Calu3 (cell line): ENCODE data around the gene TCAP. TPM values are rescaled to one million over a fixed set of nuclear protein-coding genes. Genes with fewer than 3 reads are reported as not detected.

ENCODE experiments used
- BruUV-seq: library from RNA; stranded (reverse); fragments of 400-500 nt; replicated peaks from 2 replicates; lab custom pipeline; 2021; lab: Mats Ljungman, UMichigan
- CTCF ChIA-PET: fragments of 300-600 bp; sonication (Branson Sonifier 250); formaldehyde crosslinking; loops from one replicate; lab custom pipeline; 2022; ENCODE audit warnings: antibody characterized with exemption; lab: Charles Lee
- DNase-seq: peaks from one replicate; pipeline ENCODE4 v3.0.0; 2022
- H3K27ac Mint-ChIP-seq: one replicate; pipeline ENCODE4 v1.8.0; 2022; ENCODE audit warnings: mixed read lengths; ENCODE audit not compliant: unreplicated experiment
- H3K27me3 Mint-ChIP-seq: one replicate; pipeline ENCODE4 v1.8.0; 2022; ENCODE audit warnings: mixed read lengths; ENCODE audit not compliant: unreplicated experiment
- H3K36me3 Mint-ChIP-seq: one replicate; pipeline ENCODE4 v1.8.0; 2022; ENCODE audit warnings: mild to moderate bottlenecking, moderate library complexity, mixed read lengths; ENCODE audit not compliant: insufficient read depth, unreplicated experiment
- H3K4me1 Mint-ChIP-seq: one replicate; pipeline ENCODE4 v1.8.0; 2022; ENCODE audit warnings: mild to moderate bottlenecking, low read depth, mixed read lengths; ENCODE audit not compliant: unreplicated experiment
- H3K4me3 Mint-ChIP-seq: one replicate; pipeline ENCODE4 v1.8.0; 2022; ENCODE audit warnings: mild to moderate bottlenecking, low read depth, moderate library complexity, mixed read lengths; ENCODE audit not compliant: unreplicated experiment
- H3K9me3 Mint-ChIP-seq: one replicate; pipeline ENCODE4 v1.8.0; 2022; ENCODE audit warnings: low read depth, mixed read lengths; ENCODE audit not compliant: unreplicated experiment
- intact Hi-C: fragments of 100-400 bp; cut with micrococcal nuclease; formaldehyde crosslinking; loops from one replicate; pipeline ENCODE4 v1.10.0; 2022; ENCODE audit not compliant: unreplicated experiment
- total RNA-seq: library from RNA; stranded (reverse); gene quantifications from 2 replicates; pipeline ENCODE4 v1.2.3, GENCODE V29; 2022
- TF ChIP-seq, protein P1 (sequence below): fragments of 200-600 bp; IDR thresholded peaks from one replicate; pipeline ENCODE4 v1.8.0; 2022; ENCODE audit warnings: antibody characterized with exemption; ENCODE audit not compliant: unreplicated experiment

TCAP gene
- total RNA-seq, 1 experiment from 2014 or later: 51.5 TPM

DNA sequence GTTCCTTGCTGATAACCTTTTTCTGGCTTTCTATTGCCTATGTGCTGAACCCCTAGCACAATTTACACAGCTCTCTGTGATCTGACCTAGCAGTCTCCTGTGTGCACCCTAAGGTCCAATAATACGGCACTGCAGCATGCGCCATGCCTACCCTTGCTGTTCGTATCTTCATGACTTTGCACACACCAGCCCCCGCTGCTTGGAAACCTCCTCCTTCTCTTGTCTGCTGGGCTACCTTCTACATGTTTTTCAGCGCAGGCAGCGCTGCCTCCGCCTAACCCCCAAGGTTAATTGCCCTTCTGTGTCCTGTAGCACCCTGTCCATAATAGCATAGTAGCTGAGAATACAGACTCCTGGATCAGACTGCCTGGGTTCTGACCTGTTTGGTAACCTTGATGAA, 26.8 kb upstream of the TCAP start:
- intact Hi-C loops: loop anchor here (10.0 kb wide), 3 partner anchors 476 to 856 kb away; partner anchors contain the start of gene CDC6
- H3K4me1 Mint-ChIP-seq: peaks cover 62% of the 10 kb centered on the region
- TF ChIP-seq, protein P1, sequence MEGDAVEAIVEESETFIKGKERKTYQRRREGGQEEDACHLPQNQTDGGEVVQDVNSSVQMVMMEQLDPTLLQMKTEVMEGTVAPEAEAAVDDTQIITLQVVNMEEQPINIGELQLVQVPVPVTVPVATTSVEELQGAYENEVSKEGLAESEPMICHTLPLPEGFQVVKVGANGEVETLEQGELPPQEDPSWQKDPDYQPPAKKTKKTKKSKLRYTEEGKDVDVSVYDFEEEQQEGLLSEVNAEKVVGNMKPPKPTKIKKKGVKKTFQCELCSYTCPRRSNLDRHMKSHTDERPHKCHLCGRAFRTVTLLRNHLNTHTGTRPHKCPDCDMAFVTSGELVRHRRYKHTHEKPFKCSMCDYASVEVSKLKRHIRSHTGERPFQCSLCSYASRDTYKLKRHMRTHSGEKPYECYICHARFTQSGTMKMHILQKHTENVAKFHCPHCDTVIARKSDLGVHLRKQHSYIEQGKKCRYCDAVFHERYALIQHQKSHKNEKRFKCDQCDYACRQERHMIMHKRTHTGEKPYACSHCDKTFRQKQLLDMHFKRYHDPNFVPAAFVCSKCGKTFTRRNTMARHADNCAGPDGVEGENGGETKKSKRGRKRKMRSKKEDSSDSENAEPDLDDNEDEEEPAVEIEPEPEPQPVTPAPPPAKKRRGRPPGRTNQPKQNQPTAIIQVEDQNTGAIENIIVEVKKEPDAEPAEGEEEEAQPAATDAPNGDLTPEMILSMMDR: no peak
- no peaks in the 10 kb centered on the region for H3K9me3 Mint-ChIP-seq
- peaks cover 28% of the 10 kb centered on the region for H3K36me3 Mint-ChIP-seq
- H3K27me3 Mint-ChIP-seq: no peaks in the 10 kb centered on the region
- peak overlapping the region; percentile 71 for H3K4me3 Mint-ChIP-seq
- CTCF ChIA-PET: interaction anchor here (0.6 to 161.2 kb wide), 22 partner anchors 18 to 827 kb away, joined by 3 to 42089 read pairs (median 10); partner anchors contain the start of genes ERBB2, GRB7, GSDMA and GSDMB
- no TSS peak for BruUV-seq
- H3K27ac Mint-ChIP-seq: peak overlapping the region; percentile 28
- DNase-seq: peak; percentile 76

- no peaks in the 10 kb centered on the region for H3K27me3 Mint-ChIP-seq
- DNase-seq: no peak
- no peaks in the 10 kb centered on the region for H3K9me3 Mint-ChIP-seq
- intact Hi-C loops: loop anchor here (10.0 kb wide), 3 partner anchors 476 to 856 kb away; partner anchors contain the start of gene CDC6
- peaks cover 70% of the 10 kb centered on the region for H3K4me1 Mint-ChIP-seq
- TF ChIP-seq, protein P1: no peak
- no TSS peak for BruUV-seq
- H3K27ac Mint-ChIP-seq: no peak overlapping the region
- peaks cover 30% of the 10 kb centered on the region for H3K36me3 Mint-ChIP-seq
- CTCF ChIA-PET: interaction anchor here (0.5 to 161.2 kb wide), 20 partner anchors 18 to 327 kb away, joined by 3 to 42089 read pairs (median 10); partner anchors contain the start of genes ERBB2, GRB7, GSDMA and GSDMB
- no peak overlapping the region for H3K4me3 Mint-ChIP-seq
Measured at GRCh38 chr17:39639043-39639442, 26.1 kb upstream of the TCAP start.

GRCh38 chr17:39639566-39640458, 25.3 kb upstream of the TCAP start:
- TF ChIP-seq, protein P1: no peak
- no peak overlapping the region for H3K27ac Mint-ChIP-seq
- H3K4me1 Mint-ChIP-seq: peaks cover 77% of the 10 kb centered on the region
- H3K36me3 Mint-ChIP-seq: peaks cover 38% of the 10 kb centered on the region
- peak; percentile 77 for DNase-seq
- no peaks in the 10 kb centered on the region for H3K27me3 Mint-ChIP-seq
- H3K4me3 Mint-ChIP-seq: no peak overlapping the region
- intact Hi-C loops: loop anchor here (10.0 kb wide), 3 partner anchors 475 to 855 kb away; partner anchors contain the start of gene CDC6
- CTCF ChIA-PET: interaction anchor here (0.5 to 161.2 kb wide), 22 partner anchors 19 to 778 kb away, joined by 3 to 42089 read pairs (median 8); partner anchors contain the start of genes ERBB2, GRB7, GSDMA and GSDMB
- BruUV-seq: no TSS peak
- H3K9me3 Mint-ChIP-seq: no peaks in the 10 kb centered on the region

- Mint-ChIP-seq H3K4me1 (peaks cover 79% of the 10 kb centered on the region), H3K4me3 (no peak overlapping the region), H3K27ac (no peak overlapping the region), H3K27me3 (no peaks in the 10 kb centered on the region), H3K9me3 (no peaks in the 10 kb centered on the region), H3K36me3 (peaks cover 44% of the 10 kb centered on the region)
- no TSS peak for BruUV-seq
- intact Hi-C loops: no loop called here
- TF ChIP-seq, protein P1: no peak
- DNase-seq: peak; percentile 77
- CTCF ChIA-PET: interaction anchor here (0.7 to 161.2 kb wide), 16 partner anchors 20 to 835 kb away, joined by 3 to 42089 read pairs (median 42); partner anchors contain the start of genes ERBB2, GRB7, GSDMA and GSDMB
Measured at GRCh38 chr17:39640591-39641031, 24.5 kb upstream of the TCAP start.
